Spleen (tissue), 7 donors: Measurements from ENCODE around the gene RTN4IP1.

Source experiments
- CTCF ChIP-seq, 11 experiments: fragments of 200-600 bp in 7 of 11; fragments of 450-650 bp in 4 of 11; sonication (generic) in 4 of 11; IDR thresholded peaks in 8 of 11; conservative IDR thresholded peaks in 3 of 11; 1 replicate in 7 of 11; 2 replicates in 4 of 11; pipeline versions ENCODE4 v1.4.0 to v1.8.0; 2016 to 2021; ENCODE audit warnings: antibody characterized with exemption in 11 of 11, inconsistent platforms in 4 of 11, mild to moderate bottlenecking in 1 of 11
- POLR2AphosphoS5 ChIP-seq, 3 donors: sonication (generic); formaldehyde crosslinking; IDR thresholded peaks; one replicate each; pipeline ENCODE4 v1.5.1; 2017; ENCODE audit warnings: antibody characterized with exemption in 3 of 3
- donor health status: DM: no; HTN: no; CAD: no; lungs with moderate emphysema.
- donor health status: DM: no; HTN: no; CAD: no.
- donor health status: DM: no; HTN: no; CAD: no.

DNA sequence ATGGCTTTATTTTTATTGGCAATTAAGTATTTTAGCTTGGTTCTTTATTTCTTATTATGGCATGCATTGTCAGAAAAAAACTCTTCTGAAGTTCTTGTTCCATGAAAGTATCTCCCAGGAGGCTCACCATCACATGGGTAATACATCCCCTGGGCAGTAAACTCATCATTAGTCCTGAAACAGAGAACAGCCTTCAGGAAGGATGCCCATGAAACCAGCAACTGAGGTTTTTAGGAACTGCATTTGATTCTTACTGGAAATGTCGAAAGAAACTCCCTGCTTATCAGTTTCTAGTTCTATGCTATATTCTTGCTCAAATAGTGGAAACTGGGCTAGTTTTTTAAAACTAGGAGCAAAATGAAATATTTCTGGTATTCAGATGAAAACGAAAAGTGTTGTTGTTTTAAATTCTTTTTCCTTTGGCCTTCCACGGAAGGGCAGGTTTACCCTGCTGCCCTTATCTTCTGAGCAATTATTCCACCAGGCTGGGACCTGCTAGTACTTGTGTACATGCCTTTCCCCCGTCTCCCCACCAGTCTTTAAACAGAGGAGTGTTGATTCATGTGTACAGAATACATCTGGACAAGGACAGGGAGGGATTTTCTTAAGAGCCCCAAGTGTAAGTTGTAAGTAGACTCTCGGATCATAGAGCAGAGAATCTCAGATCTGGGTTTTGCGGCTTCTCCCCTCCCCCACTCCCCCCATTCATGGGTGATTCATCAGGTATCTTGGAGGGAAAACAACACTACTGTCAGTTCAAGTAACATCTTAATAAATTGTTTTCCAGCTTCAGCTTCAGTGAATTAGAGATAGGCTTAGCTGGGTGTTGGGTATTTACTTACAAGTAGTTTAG lies 81.5 kb downstream of the RTN4IP1 start:
- TF ChIP-seq CTCF (IDR thresholded peaks at IDR 0.05 in 8 of 11, conservative IDR thresholded peaks at IDR 0.05 in 3 of 11) (no peak), POLR2AphosphoS5 (IDR thresholded peaks at IDR 0.05) (no peak)
